NCI-H226 (cell line): ENCODE data around the gene OGFR.

ENCODE experiments used
- DNase-seq: peaks from one replicate; pipeline ENCODE4 v3.0.0-alpha.2; 2015

Gene OGFR

GRCh38 chr20:62825986-62826645 is 21.5 kb downstream of the OGFR start:
- DNase-seq = no peak

GRCh38 chr20:62826646-62827310 is 22.1 kb downstream of the OGFR start:
- no peak for DNase-seq

GRCh38 chr20:62827311-62828038 is 22.8 kb downstream of the OGFR start:
- DNase-seq = no peak

- DNase-seq = no peak
These were observed 23.4 kb downstream of the OGFR start for GRCh38 chr20:62828051-62828450.

- no peak for DNase-seq
These were observed 24.0 kb downstream of the OGFR start for GRCh38 chr20:62828511-62829230.

DNA sequence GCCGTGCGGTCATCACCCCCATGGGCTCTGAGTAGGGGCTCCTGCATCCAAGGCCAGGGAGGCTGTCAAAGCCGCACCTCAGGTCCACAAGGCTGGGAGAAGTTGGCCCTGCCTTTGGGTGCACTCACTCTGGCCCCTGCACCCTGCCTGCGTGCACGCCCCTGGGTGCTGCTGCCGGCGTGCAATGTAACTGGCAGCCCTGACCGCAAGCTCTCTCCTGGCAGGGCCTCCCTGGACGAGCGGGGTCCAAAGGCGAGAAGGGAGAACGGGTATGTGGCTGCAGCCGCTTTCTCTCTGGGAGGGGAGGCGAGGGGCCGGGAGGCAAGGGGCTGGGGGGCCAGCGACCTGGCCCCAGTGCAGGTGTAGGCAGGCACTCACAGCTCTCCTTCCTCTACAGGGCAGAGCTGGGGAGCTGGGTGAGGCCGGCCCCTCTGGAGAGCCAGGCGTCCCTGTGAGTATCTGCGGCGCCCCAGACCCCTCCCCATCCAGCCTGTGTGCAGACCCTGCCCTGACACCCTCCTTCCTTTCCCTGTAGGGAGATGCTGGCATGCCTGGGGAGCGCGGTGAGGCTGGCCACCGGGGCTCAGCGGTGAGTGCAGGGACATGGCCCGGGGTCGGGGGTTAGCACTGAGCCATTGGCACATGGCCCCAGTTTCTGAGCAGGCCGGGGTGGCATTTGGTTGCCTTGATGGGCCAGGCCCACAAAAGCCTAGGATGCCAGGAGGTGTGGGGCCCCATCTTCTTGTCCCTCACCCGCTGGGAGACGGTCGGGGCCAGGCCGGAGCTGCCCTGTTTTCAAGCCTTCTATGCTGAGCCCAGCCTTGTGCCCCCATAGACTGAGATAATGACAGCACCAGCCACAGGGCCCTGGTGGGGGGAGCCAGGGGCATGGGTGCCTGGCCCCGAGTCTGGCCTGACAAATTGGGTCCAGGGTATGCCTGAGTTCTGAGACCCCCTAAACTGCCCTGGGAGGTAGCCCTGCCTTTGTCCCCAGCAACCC is 24.9 kb downstream of the OGFR start:
- DNase-seq = no peak

GRCh38 chr20:62830251-62830650 is 25.6 kb downstream of the OGFR start:
- DNase-seq = no peak

- no peak for DNase-seq
These were observed 26.2 kb downstream of the OGFR start for GRCh38 chr20:62830821-62831220.

DNA sequence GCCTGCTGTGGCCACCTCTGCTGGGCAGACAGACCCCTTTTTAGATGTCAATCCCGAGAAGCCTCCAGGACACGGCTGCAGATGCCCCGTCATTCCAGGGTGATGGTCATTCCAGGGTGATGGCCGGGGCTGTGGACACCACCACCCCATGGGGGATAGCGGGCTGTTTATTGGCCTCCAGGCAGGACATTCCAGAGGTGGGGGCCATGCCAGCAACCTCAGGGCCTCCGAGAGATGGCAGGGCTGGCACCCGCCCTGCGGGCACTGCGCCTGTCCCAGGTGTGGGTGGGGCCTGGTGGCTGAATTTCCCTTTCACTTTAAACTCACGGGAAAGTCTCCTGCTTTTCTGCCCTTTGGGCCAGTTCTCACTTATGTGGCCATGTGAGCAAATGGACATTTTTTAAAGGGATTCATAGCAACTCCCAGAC is 26.7 kb downstream of the OGFR start:
- no peak for DNase-seq

DNA sequence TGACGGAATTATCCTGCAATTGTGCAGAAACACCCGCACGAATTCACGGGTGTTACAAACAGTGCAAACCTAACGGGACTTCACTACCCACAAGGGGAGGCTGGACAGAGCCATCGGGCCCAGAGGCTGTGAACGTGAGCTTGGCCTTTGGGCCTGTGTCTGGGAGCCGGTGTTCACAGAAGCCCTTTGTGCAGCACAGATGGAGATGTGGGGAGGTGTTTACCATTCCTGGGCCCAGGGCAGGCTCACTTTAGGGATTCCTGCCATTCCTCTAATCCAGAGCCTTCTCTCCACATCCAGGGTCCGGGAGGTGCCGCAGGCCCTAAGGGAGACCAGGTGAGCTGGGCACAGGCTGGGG is 27.2 kb downstream of the OGFR start:
- no peak for DNase-seq

GRCh38 chr20:62832212-62832922 is 27.7 kb downstream of the OGFR start:
- no peak for DNase-seq

- no peak for DNase-seq
These were observed 28.3 kb downstream of the OGFR start for GRCh38 chr20:62832951-62833391.

DNA sequence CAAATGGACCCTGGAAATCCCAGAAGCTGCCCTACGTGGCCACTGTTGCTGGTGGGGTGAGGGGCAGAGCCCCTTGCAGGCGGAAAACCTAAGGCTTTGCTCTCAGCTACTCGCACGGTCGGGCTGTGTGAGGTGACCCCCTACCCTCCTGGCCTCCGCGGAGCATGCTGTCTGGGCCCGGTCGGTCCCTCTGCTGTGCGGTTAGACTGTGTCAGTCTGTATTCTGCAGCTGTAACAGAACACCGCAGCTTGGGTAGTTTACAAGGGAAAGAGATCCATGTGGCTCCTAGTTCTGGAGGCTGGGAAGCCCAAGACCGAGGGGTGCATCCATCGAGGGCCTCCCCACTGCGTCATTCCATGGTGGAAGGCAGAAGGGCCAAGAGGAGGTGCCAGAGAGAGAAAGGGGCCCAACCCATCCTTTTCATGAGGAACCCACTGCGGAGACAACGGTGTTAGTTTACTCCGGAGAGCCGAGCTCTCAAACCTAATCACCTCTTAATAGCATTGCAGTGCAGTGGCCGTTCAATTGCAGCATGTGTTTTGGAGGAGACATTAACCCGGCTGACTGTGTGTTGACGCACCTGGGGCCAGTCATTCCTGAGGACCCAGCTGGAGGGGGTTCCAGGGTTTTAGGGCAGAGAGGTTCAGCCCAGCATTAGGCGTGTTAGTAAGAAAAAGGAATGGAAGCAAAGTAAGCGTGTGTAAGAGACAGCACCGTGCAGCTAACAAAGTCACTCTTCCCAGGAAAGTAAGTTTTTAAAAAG is 30.5 kb downstream of the OGFR start:
- DNase-seq = no peak

- no peak for DNase-seq
These were observed 31.6 kb downstream of the OGFR start for GRCh38 chr20:62835931-62836861.

DNA sequence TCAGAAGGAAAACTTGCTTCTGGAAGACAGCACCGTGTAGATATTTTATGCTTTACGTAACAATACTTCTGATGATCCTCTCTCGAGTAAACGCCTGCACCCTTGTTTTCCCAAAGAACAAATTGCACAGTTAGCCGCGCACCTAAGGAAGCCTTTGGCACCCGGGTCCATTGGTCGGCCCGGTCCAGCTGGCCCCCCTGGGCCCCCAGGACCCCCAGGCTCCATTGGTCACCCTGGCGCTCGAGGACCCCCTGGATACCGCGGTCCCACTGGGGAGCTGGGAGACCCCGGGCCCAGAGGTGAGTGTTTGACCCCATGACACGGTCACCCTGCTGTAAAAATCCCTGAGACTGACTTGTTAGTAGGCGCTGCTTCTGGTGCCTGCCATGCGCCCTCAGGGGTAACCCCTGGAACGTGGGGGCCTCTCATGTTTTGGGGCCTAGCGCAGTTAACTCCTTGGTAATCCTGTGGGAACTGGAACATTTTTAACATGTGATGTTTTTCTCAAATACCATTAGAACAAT is 32.4 kb downstream of the OGFR start:
- DNase-seq = no peak

GRCh38 chr20:62837790-62838127 is 33.1 kb downstream of the OGFR start:
- DNase-seq = no peak

- DNase-seq = peak; percentile 33
These were observed 33.7 kb downstream of the OGFR start for GRCh38 chr20:62838128-62838891.

GRCh38 chr20:62839261-62839660 is 34.6 kb downstream of the OGFR start:
- DNase-seq = no peak

DNA sequence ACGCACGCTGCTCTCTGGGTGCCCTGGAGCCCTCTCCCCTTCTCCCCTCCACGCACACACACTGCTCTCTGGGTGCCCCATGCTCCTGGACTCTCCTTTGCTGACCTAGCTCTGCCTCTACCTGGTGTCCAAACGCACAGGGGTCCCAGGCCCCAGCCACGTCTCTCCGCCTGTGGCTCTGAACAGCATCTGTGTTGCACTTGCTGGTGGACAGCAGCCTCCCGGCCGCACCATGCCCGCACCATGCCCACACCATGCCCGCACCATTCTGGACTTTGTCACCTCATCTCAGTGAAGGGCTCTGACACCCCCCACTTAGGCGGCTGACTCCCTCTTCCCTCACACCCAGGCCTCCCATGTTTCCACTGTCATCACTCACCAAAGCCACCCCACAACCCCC is 35.2 kb downstream of the OGFR start:
- no peak for DNase-seq
